Neural progenitor cell (in vitro differentiated cells): ENCODE results near the gene NUP85.

Experiments used
- EZH2 ChIP-seq: fragments of 200-600 bp; sonication (generic); IDR thresholded peaks from 2 replicates; pipeline ENCODE4 v1.6.1; 2017; ENCODE audit warnings: antibody characterized with exemption, mild to moderate bottlenecking, moderate library complexity
- EZH2phosphoT487 ChIP-seq: fragments of 200-600 bp; sonication (generic); IDR thresholded peaks from 2 replicates; pipeline ENCODE4 v1.6.1; 2017; ENCODE audit warnings: antibody characterized with exemption
- TF ChIP-seq, protein P1 (sequence below): fragments of 200-600 bp; sonication (generic); IDR thresholded peaks from 2 replicates; pipeline ENCODE4 v1.5.1; 2017; ENCODE audit warnings: antibody characterized with exemption, mild to moderate bottlenecking

DNA sequence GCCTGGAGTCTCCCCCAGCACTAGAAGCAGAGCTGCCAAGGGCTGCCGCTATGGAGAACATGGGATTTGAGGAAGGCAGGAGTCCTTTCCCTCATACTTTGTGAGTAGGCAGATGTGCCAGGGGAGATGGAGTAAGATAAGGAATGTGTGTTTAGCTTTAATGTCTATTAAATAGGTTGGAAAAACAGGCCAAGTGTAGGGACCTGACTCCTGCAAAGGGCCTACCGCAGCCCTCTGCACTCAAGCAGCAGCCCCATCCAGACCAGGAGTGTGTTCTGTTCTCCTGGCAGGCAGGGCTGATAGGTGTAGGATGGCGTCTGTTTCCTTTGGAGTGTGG lies 67.3 kb downstream of the NUP85 start:
- TF ChIP-seq, protein P1, sequence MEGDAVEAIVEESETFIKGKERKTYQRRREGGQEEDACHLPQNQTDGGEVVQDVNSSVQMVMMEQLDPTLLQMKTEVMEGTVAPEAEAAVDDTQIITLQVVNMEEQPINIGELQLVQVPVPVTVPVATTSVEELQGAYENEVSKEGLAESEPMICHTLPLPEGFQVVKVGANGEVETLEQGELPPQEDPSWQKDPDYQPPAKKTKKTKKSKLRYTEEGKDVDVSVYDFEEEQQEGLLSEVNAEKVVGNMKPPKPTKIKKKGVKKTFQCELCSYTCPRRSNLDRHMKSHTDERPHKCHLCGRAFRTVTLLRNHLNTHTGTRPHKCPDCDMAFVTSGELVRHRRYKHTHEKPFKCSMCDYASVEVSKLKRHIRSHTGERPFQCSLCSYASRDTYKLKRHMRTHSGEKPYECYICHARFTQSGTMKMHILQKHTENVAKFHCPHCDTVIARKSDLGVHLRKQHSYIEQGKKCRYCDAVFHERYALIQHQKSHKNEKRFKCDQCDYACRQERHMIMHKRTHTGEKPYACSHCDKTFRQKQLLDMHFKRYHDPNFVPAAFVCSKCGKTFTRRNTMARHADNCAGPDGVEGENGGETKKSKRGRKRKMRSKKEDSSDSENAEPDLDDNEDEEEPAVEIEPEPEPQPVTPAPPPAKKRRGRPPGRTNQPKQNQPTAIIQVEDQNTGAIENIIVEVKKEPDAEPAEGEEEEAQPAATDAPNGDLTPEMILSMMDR, result no peak
- TF ChIP-seq EZH2 (no peak), EZH2phosphoT487 (no peak)
